Stromal cell of bone marrow (primary cell): ENCODE results near the gene CELF4.

Source experiments
- DNase-seq: peaks from one replicate; pipeline ENCODE4 v3.0.0-alpha.2; 2012; ENCODE audit warnings: low read depth

Gene CELF4

DNA sequence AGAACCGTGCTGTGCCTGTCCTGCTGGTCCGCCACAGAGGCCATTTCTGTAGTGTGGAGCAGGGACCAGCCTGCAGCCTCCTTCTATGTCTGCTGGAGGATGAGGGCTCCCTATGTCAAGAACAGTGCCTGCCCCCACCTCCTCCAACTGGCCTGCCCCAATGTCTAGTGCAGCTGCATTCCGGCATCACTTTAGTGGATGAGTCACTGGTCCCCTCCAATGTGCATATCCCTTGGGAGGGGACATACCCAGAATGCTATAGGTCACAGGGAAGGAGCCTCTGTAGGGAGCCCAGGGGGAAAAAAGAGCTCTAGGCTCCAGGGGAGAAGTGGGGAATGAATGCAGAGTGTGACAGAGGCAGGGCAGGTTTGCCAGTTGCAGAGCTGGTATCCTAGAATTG is 219.6 kb downstream of the CELF4 start:
- DNase-seq = no peak

GRCh38 chr18:37343542-37343851 is 222.1 kb downstream of the CELF4 start:
- DNase-seq = no peak

DNA sequence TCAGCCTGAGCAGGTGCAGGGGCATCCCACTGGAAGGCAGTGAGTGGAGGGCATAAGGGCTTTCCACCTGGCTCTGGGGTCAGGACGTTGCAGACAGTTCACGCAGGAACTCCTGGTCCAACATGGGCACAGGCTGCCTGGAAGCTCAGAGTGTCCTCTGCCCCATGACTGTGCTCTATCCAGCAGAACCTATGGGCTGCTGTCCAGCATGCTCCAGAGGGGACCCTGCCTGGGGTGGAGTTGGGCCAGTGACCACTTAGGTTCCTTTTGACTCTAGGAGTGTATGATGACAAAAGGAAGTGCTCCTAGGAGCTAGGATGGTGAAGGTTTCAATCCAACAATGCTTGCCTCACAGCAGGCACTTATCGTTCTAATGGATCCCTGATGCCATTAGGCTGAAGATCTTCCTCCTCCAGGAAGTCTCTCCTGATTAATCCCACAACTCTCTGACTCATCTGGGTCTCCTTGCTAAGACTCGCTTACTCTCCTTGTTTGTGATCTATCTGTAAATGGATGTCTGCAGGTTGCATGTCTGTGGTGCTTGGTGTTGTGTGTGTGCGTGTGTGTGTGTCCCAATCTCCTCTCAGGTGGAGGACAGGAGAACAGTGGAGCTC is 224.0 kb downstream of the CELF4 start:
- DNase-seq = no peak

- no peak for DNase-seq
Measured at GRCh38 chr18:37341016-37341415, 224.6 kb downstream of the CELF4 start.

DNA sequence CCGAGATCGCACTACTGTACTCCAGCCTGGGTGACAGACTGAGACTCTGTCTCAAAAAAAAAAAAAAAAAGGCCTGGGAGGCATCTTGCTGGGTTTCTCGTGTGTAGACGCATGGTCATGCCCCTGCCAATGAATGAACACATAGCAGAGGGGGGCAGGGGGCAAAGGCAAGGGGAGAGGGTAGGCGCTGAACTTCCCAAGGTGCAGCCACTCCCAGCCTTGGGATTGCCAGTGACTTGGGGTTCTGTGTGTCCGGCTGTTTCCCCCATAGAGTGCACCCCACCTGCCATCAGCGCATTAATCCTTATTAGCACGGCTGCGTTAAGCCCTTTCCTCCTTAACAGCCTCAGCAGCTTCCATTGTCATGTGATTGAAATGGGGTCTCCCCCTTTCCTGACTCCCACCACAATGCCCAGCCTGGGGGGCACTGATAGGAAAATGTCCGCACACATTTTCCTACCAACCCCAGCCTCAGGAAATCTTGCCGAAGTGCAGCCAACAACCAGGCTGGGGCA is 225.8 kb downstream of the CELF4 start:
- no peak for DNase-seq

GRCh38 chr18:37336568-37337285 is 228.9 kb downstream of the CELF4 start:
- no peak for DNase-seq

DNA sequence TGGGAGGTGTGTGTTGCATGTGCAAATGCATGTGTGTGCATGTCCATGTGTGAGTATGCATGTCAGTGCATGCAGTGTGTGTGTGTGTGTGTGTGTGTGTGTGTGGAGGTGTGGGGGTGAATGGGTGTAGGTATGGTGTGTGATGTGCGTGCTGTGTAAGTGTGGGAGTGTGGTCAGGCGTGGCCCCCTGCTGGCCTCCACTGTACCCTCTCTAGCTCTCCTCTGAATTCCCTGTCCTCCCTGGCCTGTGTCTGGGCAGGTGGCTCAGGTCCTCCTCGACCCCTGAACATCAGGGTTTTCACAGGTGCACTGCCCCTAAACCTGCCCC is 230.2 kb downstream of the CELF4 start:
- DNase-seq = no peak

GRCh38 chr18:37334631-37335408 is 230.8 kb downstream of the CELF4 start:
- peak; percentile 61 for DNase-seq

DNA sequence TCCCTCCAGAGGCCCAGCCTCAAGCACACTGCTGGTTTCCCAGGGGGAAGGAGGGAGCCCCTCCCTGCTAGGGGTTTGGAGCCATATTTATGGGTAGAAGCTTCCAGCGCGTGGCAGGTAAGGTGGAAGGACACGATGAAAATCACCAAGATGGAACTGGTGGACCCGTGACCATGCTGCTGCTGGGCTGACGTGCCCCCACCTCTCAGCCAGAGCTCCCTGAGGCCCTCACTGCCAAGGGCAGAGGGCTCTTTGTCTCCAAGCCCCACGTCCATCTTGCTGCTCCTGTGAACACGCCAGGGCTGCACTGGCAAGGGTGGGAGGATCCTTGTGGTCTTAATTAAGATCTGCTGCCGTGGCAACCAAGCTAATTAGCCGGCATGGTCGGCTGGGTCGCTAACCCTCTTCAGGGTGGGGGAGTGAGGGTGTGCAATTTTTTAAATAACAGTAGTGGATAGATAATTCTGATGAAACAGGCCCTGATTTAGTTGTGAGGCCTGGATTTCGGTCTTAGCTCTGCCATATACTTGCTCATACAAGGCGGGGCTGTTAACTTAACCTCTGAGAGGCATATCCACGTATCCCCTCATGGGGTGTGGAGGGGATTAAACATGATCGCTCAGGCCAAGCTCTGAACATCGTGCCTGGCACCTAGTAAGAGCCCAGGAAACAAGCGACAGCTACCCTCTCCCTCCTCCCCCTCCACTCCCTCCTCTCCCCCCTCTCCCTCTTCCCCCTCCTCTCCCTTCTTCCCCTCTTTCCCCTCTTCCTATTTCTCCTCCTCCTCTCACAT is 232.8 kb downstream of the CELF4 start:
- no peak for DNase-seq

GRCh38 chr18:37332219-37332618 is 233.4 kb downstream of the CELF4 start:
- DNase-seq = no peak

DNA sequence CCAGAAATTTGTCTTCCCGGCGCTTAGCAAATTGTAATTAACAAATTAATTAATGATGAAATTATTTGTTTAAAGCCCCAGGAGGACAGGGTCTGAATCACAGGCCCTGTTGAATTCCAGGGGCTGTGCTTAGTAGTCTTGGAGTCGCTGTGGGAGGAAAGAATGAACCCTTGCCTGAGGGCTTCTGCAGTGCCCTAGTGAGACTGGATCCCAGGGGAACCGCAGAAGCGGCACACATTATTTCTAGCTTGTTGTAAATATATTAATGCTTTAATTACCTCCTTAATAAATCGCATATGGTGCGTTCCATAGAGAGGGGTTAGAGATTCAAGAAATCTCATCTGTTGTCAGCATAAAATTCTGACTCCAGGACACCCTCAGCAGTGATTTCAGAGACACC is 235.4 kb downstream of the CELF4 start:
- DNase-seq = no peak

DNA sequence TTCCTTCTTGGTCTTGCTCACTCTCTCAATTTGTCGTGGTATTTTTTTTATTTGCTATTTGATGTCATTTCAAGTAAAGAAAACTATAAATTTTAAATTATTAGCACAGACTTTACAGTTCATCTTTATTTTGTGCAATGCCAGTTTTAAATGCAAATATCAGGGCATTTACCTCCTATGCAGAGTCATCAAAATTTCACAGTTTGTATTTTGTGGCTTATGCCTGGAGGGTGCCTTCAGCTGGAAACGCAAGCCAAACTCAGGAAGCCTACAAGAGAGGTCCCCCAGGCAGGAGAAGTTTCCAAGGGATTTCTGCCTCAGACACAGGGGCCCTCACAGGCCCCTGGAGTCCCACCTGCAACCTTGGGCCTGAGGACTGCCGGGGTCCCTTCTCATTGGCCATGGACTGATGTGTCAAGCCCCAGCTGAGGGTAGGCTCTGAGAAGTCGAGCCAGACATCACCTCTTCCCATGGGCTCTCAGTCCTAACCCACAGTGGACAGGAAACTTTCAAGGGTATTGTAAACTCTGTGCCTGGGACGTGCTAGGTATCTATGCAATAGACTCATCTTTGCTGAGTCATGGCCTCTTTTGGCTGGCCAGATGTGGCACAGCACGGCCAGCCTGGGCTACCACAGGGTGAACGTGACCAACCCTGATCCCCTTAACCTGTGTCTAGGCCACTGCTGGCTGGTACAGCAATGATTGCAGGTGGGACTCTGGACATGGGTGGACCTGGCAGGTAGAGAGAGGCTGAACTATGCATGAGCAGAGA is 236.5 kb downstream of the CELF4 start:
- no peak for DNase-seq

- no peak for DNase-seq
Measured at GRCh38 chr18:37327063-37327577, 238.5 kb downstream of the CELF4 start.

DNA sequence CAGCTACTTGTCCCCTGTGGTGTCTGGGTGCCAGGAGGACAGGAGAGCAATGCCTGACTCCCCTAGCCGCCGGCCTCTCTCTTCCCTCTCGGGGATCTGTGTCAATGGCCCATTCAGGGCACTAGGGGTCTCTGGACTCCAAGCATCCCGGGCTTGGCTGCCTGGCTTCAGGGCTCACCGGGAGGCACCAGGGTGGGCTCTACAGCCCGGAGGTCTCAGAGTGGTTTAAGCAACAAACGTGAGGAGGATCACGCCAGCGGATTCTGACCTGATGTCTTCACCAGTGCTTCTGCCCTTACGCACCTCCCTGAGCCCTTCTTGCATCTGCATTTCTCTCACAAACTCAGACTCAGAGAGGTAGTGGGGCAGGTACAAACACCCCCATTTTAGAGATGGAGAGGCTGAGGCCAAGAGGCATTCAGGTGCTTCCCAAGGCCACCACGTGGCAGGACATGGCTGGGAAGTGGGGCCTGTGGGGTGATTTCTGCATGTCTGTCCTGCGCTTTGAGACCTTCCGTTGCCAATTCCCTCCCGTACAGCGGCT is 243.0 kb downstream of the CELF4 start:
- DNase-seq = peak; percentile 18

- DNase-seq = no peak
Measured at GRCh38 chr18:37321582-37322491, 243.8 kb downstream of the CELF4 start.

- no peak for DNase-seq
Measured at GRCh38 chr18:37320317-37320716, 245.3 kb downstream of the CELF4 start.

- no peak for DNase-seq
Measured at GRCh38 chr18:37318360-37319355, 246.9 kb downstream of the CELF4 start.

- DNase-seq = no peak
Measured at GRCh38 chr18:37317486-37317885, 248.1 kb downstream of the CELF4 start.

- no peak for DNase-seq
Measured at GRCh38 chr18:37316468-37316867, 249.1 kb downstream of the CELF4 start.
